ENCODE results near the gene BACH2. TPM values are rescaled to one million over a fixed set of nuclear protein-coding genes. Genes with fewer than 3 reads are reported as not detected.

Gene BACH2
- total RNA-seq, 1 experiment from 2014 or later, result 3.3 TPM

- H3K9me3 ChIP-seq (ENCODE audit: control insufficient read depth in 1 of 2, insufficient read depth in 1 of 2, low read depth in 1 of 2, low read length in 2 of 2), result no peaks in the 10 kb centered on the region
- no peak overlapping the region for H3K4me3 ChIP-seq (replicated peaks in 1 of 2; ENCODE audit: low read depth in 1 of 2, low read length in 2 of 2)
- no peaks in the 10 kb centered on the region for H4K20me1 ChIP-seq (ENCODE audit: insufficient read depth)
- no peak overlapping the region for H3K27ac ChIP-seq (ENCODE audit: low read depth, low read length)
- intact Hi-C loops (cut with micrococcal nuclease), result no loop called here
- ATAC-seq (no peak), DNase-seq (ENCODE audit: low read depth, low spot score) (no peak)
- H3K4me1 ChIP-seq (ENCODE audit: control insufficient read depth in 1 of 2, insufficient read depth in 2 of 2, low read length in 2 of 2), result no peaks in the 10 kb centered on the region
- ChIA-PET CTCF (no interaction called here), POLR2A (no interaction called here), RAD21 (ENCODE audit: low non-redundant PET in 1 of 2, low total read pairs in 2 of 2, uncharacterized antibody in 2 of 2, unreplicated experiment in 2 of 2) (no interaction called here)
- H2AFZ ChIP-seq (ENCODE audit: low read depth, low read length, poor library complexity, severe bottlenecking), result no peak overlapping the region
- H3K79me2 ChIP-seq (ENCODE audit: insufficient read depth, low read length), result no peaks in the 10 kb centered on the region
- BruUV-seq (replicated peaks), result no TSS peak
- H3K4me2 ChIP-seq (ENCODE audit: low read length), result no peak overlapping the region
- H3K9me2 ChIP-seq (ENCODE audit: insufficient read depth), result no peaks in the 10 kb centered on the region
- H3K9ac ChIP-seq (ENCODE audit: low read length), result no peak overlapping the region
- TF ChIP-seq TCF7L2 (IDR thresholded peaks at IDR 0.05; ENCODE audit: borderline replicate concordance, extremely low read depth, insufficient read depth, insufficient read length) (no peak), SIN3A (IDR thresholded peaks at IDR 0.05; ENCODE audit: low read depth) (no peak), ZNF274 (IDR thresholded peaks at IDR 0.05; ENCODE audit: low read depth, low read length) (no peak), ATF3 (IDR thresholded peaks at IDR 0.05) (no peak), ZFX (IDR thresholded peaks at IDR 0.05) (no peak), EZH2 (IDR thresholded peaks at IDR 0.05) (no peak), POLR2AphosphoS5 (IDR thresholded peaks at IDR 0.05; ENCODE audit: low read depth, low read length) (no peak), ELF1 (IDR thresholded peaks at IDR 0.05; ENCODE audit: borderline replicate concordance, low read depth) (no peak), SP1 (IDR thresholded peaks at IDR 0.05; ENCODE audit: low read depth) (no peak), YY1 (IDR thresholded peaks at IDR 0.05; ENCODE audit: extremely low read depth, insufficient replicate concordance, low read depth, low read length) (no peak), FOSL1 (IDR thresholded peaks at IDR 0.05; ENCODE audit: low read depth) (no peak), EZH2phosphoT487 (IDR thresholded peaks at IDR 0.05; ENCODE audit: borderline replicate concordance) (no peak), JUND (IDR thresholded peaks at IDR 0.05) (no peak), ZBTB33 (IDR thresholded peaks at IDR 0.05; ENCODE audit: extremely low read depth, insufficient replicate concordance, low read length) (no peak), EGR1 (IDR thresholded peaks at IDR 0.05; ENCODE audit: low read depth) (no peak), POLR2A (IDR thresholded peaks at IDR 0.05; ENCODE audit: borderline replicate concordance, extremely low read depth, insufficient read depth, insufficient read length) (no peak)
- TF ChIP-seq, protein P1, sequence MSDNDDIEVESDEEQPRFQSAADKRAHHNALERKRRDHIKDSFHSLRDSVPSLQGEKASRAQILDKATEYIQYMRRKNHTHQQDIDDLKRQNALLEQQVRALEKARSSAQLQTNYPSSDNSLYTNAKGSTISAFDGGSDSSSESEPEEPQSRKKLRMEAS (IDR thresholded peaks at IDR 0.05), result no peak
- no peaks in the 10 kb centered on the region for H3K36me3 ChIP-seq (ENCODE audit: control insufficient read depth in 1 of 2, insufficient read depth in 2 of 2, low read length in 2 of 2)
- no peaks in the 10 kb centered on the region for H3K27me3 ChIP-seq (ENCODE audit: insufficient read depth, low read length)
These were observed 408.5 kb downstream of the BACH2 start for GRCh38 chr6:89888138-89888514.

Measured in HCT116 (cell line).